Urinary bladder (tissue), 4 donors: ENCODE data around the gene TIRAP. TPM values are rescaled to one million over a fixed set of nuclear protein-coding genes. Genes with fewer than 3 reads are reported as not detected.

Experiments used
- DNase-seq: peaks from one replicate; pipeline ENCODE4 v3.0.0-alpha.2; 2015; ENCODE audit errors: extremely low spot score
- H3K27ac ChIP-seq: one replicate; pipeline ENCODE4 v1.5.1; 2013; ENCODE audit warnings: low read depth, mild to moderate bottlenecking, moderate library complexity
- H3K36me3 ChIP-seq: one replicate; pipeline ENCODE4 v1.6.1; 2013; ENCODE audit warnings: mild to moderate bottlenecking, moderate library complexity; ENCODE audit not compliant: insufficient read depth
- H3K4me1 ChIP-seq: one replicate; pipeline ENCODE4 v1.6.1; 2013; ENCODE audit warnings: mild to moderate bottlenecking, moderate library complexity; ENCODE audit not compliant: insufficient read depth
- H3K4me3 ChIP-seq: one replicate; pipeline ENCODE4 v1.5.1; 2013; ENCODE audit warnings: low read depth, low read length
- WGBS: extraction: QIAGEN DNeasy Blood & Tissue Kit; methylation state at CpG from one replicate; pipeline ENCODE4 v1.1.7; 2013; 5-methylcytosine and 5-hydroxymethylcytosine counted together
- polyA plus RNA-seq: library from polyadenylated mRNA; stranded (reverse); fragments of 200-250 nt; gene quantifications from one replicate; pipeline ENCODE4 v1.2.3, GENCODE V29; 2013
- total RNA-seq: library from RNA; depleted of rRNA; stranded (reverse); fragments of >200 nt; gene quantifications from one replicate; pipeline ENCODE4 v1.2.3, GENCODE V29; 2014
- donor health status: healthy with polysubstance abuse.
- donor health status: healthy.

TIRAP gene
- total and polyA plus RNA-seq, 2 donors: 5.8 to 11.5 TPM

DNA sequence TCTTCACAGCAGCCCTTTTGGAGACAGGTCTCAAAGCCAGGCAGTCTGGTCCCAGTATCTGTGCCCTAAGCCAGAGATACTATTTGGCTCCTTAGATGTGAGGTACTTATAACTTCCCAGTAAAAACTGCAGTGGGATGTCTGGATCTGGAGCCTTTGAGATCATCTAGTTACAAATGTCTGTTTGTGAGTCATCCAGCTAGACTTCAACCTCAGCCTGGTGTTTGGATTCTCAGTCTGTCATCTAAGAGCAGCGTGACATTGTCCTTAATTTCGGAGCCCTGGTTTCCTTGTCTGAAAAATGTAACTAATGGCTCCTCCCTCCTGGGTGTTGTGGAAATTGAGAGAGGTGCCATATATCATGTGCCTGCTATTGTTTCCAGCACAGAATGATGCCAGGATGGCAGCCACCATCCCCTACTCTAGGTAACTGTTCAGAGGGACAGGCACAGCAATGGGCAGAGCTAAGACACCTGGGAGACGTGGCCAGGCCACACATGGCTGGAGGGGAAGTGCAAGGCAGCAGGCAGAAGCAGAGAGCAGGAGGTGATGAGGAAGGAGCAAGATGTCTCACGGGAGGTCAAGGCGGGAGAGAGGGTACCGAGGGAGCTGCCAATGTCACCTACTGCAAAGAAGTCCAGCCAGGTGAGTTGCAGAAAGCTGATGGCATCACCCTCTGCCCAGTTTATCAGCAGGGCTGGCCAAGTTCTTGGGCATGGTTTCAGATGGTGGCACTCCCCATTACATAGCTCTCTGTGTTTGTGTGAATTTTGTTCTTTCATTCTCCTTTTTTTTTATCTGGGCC is 52.0 kb downstream of the TIRAP start:
- Histone ChIP-seq H3K27ac (no peak overlapping the region), H3K4me3 (no peak overlapping the region), H3K36me3 (no peaks in the 10 kb centered on the region), H3K4me1 (no peaks in the 10 kb centered on the region)
- WGBS: 92% methylated on average over 6 of the region's 6 CpGs
- no peak for DNase-seq

DNA sequence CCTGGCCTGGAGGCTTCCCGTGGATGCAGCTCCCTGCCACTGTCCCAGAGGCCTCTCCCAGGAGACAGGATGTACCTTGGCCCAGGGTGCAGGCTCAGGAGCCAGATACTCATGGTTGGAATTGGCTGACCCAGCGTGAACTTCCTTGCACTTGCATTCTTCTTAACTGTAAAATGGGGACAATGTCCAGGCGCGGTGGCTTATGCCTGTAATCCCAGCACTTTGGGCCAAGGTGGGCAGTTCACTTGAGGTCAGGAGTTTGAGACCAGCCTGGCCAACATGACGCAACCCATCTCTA is 52.5 kb downstream of the TIRAP start:
- H3K36me3 ChIP-seq: no peaks in the 10 kb centered on the region
- H3K4me1 ChIP-seq: no peaks in the 10 kb centered on the region
- no peak overlapping the region for H3K4me3 ChIP-seq
- DNase-seq: no peak
- no peak overlapping the region for H3K27ac ChIP-seq
- WGBS: 91% methylated on average over 5 of the region's 5 CpGs

GRCh38 chr11:126336138-126336541 is 53.2 kb downstream of the TIRAP start:
- H3K4me1 ChIP-seq: no peaks in the 10 kb centered on the region

DNA sequence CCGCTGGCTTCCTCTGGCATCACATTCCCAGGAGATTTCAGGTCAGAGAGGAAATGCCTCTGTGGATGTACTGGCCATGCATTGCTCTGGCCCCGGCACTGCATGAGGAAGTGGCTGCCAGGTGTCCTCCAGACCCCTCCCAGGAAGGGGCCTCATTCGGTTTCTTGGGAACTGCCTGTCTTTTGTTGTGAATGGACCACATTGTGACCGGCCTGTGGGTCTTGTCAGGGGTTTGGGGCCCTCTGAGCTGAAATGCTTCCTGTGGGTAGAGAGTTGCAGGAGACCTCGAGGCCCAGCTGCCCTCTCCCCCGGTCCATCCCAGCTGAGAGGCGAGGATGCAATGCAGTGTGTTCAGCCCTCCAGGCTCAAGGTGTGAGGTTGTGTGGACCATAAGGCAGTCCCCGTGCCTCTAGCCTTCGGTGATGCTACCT is 53.8 kb downstream of the TIRAP start:
- no peak for DNase-seq
- 74% methylated on average over 9 of the region's 9 CpGs for WGBS
- no peaks in the 10 kb centered on the region for H3K36me3 ChIP-seq
- no peak overlapping the region for H3K27ac ChIP-seq
- no peak overlapping the region for H3K4me3 ChIP-seq
- H3K4me1 ChIP-seq: no peaks in the 10 kb centered on the region

More at GRCh38 chr11:126336138-126336541, 53.2 kb downstream of the TIRAP start:
- H3K4me3 ChIP-seq: no peak overlapping the region
- no peak for DNase-seq
- 82% methylated on average over 8 of the region's 8 CpGs for WGBS
- H3K36me3 ChIP-seq: no peaks in the 10 kb centered on the region
- no peak overlapping the region for H3K27ac ChIP-seq

GRCh38 chr11:126337126-126337473 is 54.2 kb downstream of the TIRAP start:
- Histone ChIP-seq H3K27ac (no peak overlapping the region), H3K4me1 (no peaks in the 10 kb centered on the region), H3K4me3 (no peak overlapping the region), H3K36me3 (no peaks in the 10 kb centered on the region)
- WGBS: 88% methylated on average over 4 of the region's 4 CpGs
- DNase-seq: no peak

DNA sequence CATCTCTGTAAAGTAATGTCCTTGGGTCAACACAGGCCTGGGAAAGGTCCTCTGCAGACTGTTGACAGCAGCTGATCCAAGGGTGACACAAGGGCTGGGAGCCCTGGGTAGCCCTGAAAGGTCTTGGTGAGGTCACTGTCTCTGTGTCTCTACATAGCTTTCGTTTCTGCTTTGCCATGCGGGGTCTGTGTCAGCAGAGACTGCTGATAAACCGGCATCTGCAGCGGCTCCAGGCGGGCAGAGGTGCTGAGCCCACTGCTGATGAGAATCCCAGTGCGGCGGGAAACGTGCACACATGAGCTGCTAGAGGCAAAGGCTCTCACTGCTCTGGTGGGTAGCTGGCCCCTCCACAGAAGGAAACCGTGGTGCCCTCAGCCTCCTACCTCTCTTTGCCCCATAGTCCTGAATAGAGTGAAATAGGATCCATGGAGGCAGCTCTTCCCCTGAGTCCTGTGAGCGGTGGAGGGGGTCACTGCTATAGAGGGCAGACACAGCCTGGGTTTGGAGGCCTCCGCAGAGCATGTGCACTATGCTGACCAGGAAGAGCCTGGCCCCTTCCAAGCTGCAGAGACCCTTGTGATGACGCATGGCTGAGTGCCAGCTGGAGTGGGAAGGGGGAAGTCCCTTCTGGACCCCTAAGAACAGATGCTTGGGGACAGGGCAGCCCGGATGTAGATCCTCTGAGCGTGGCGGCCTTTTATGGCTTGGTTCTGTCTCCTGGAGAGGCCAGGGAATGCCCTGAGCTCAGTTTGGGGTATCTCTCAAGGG is 54.8 kb downstream of the TIRAP start:
- Histone ChIP-seq H3K27ac (no peak overlapping the region), H3K4me1 (no peaks in the 10 kb centered on the region), H3K4me3 (no peak overlapping the region), H3K36me3 (no peaks in the 10 kb centered on the region)
- no peak for DNase-seq
- WGBS: 85% methylated on average over 15 of the region's 15 CpGs

DNA sequence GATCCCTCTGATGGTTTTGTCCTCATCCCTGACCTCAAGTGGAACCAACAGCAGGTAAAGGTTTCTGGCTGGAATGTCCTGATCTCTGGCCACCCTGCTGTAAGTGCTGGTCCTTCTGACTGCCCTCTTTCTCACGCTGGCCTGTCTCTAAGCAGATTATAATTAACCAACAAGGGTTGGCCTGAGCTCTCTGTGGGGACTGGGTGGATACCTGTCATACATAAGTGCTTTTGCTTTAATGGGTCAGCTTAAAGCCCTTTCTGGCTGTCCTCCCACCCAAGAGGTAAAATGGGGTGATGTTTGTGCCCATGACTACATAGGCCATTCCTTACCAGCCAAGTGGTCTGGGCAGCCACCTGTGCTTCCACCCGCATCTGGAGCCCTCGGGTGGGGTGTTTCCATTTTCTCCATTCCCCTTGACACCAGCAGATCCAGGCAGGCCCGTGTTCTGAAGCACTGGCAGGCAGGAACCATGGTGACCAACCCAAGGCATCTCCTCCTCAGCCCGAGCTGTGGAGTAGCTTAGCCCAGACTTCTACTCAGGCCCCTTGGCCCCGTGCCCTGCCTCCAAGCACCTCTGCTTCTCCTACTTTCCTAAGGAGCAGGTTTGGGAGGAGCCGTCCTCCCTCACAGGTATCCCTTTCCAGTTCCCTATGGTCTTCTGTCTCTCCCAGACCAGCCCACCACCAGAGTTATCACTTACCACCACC is 55.6 kb downstream of the TIRAP start:
- no peak overlapping the region for H3K4me3 ChIP-seq
- H3K27ac ChIP-seq: no peak overlapping the region
- no peaks in the 10 kb centered on the region for H3K36me3 ChIP-seq
- H3K4me1 ChIP-seq: no peaks in the 10 kb centered on the region
- DNase-seq: no peak
- 91% methylated on average over 7 of the region's 7 CpGs for WGBS

DNA sequence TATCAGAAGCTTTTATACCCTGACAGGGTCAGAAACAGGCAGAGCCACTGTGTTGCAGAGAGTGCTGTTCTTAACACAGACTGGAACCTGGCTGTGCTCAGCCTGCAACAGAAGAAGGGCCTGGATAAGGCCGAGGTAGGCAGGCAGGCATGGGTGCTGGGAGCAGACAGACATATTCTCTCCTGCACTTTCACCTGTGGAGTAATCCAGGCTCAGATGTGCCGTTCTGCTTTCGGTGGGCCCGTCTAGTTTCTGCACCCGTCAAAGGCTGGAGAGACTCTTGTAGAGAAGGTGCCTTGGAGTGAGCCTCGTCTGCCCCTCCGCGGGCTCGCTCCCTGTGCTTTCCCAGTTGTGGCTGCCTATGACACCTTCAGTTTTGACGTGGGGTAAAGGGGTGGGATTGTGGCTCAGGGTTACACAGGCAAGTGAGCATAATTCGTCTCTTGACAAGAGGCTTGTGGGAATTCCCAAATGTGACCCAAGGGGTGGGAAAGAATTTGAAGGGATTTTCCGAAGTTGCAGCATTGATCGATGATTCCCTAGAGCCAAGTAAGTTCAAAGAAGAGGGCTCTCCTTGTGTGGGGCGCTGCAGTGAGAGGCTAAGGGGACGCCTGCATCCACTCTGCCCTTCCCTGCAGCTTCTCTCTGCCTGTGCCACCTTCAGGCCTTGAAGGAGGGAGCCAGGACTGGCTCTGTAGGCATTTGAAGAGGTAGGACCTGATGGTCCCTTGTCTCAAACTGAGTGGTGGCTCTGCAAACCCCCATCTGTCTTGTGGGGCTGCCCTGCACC is 56.4 kb downstream of the TIRAP start:
- Histone ChIP-seq H3K4me1 (no peaks in the 10 kb centered on the region), H3K4me3 (no peak overlapping the region), H3K36me3 (no peaks in the 10 kb centered on the region), H3K27ac (peak overlapping the region; percentile 5)
- no peak for DNase-seq
- whole genome bisulfite sequencing: 85% methylated on average over 15 of the region's 15 CpGs

DNA sequence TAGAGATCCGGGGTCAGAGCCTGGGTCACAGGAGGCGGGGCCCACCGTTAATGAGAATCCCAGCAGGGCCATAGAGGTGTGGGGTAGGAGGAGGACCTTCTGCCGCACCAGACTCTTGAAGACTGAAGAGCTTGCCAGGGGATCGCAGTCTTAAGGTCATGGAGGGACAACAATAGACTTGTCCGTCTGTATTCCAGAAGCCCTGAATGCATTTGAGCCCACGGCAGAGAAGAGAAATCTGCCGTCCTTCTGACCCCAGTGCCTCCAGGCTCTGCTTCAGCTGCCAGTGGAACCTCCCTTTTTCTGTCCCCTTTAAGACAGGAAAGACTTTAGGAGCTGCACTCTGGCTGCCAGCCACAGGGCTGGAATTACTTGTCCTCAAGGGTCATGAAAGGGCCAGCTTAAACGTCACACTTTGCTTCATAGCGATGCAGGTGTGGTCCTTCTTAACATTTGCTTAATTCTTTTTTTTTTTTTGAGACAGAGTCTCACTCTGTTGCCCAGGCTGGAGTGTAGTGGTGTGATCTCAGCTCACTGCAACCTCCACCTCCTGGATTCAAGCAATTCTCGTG is 57.1 kb downstream of the TIRAP start:
- DNase-seq: no peak
- no peaks in the 10 kb centered on the region for H3K36me3 ChIP-seq
- no peak overlapping the region for H3K27ac ChIP-seq
- H3K4me3 ChIP-seq: no peak overlapping the region
- no peaks in the 10 kb centered on the region for H3K4me1 ChIP-seq
- WGBS: 55% methylated on average over 11 of the region's 11 CpGs

- 75% methylated on average over 7 of the region's 7 CpGs for WGBS
- H3K36me3 ChIP-seq: no peaks in the 10 kb centered on the region
- no peaks in the 10 kb centered on the region for H3K4me1 ChIP-seq
- no peak overlapping the region for H3K4me3 ChIP-seq
- H3K27ac ChIP-seq: peak overlapping the region; percentile 76
- no peak for DNase-seq
Observed at GRCh38 chr11:126340960-126341606, 58.2 kb downstream of the TIRAP start.

DNA sequence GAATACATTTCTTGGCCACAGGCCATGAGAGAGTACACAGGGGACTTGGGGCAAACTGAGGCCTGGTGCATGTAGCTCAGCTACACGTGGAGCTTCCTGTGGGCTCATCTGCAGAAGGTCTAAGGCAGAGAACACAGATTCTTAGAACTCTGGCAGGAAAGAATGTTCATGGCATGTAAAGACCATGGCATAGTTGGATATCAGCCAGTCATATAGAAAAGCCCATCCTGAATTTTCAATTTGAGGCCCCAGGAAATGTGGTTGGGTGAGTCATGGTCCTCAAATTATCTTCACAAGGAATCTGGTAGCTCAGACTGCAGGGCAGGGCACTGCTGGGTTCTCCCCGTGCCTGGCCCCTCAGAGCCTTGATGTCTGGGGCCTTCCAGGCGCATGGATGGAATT is 58.9 kb downstream of the TIRAP start:
- Histone ChIP-seq H3K4me1 (no peaks in the 10 kb centered on the region), H3K4me3 (no peak overlapping the region), H3K27ac (peak overlapping the region; percentile 76), H3K36me3 (no peaks in the 10 kb centered on the region)
- 67% methylated on average over 3 of the region's 3 CpGs for WGBS
- no peak for DNase-seq

- no peak overlapping the region for H3K4me3 ChIP-seq
- no peaks in the 10 kb centered on the region for H3K4me1 ChIP-seq
- 96% methylated on average over 16 of the region's 16 CpGs for WGBS
- no peaks in the 10 kb centered on the region for H3K36me3 ChIP-seq
- H3K27ac ChIP-seq: no peak overlapping the region
- no peak for DNase-seq
Observed at GRCh38 chr11:126343051-126343450, 60.2 kb downstream of the TIRAP start.
